Stimulated activated CD8-positive, alpha-beta memory T cell treated with anti-CD3 and anti-CD28 coated beads, Interleukin-15, amount 100 ng/mL, for 1 hour (primary cell): ENCODE data around the gene CRISPLD2.

Experiments
- DNase-seq: peaks from one replicate; pipeline ENCODE4 v3.0.0-alpha.2; 2020; ENCODE audit warnings: low read depth

The CRISPLD2 gene

GRCh38 chr16:84913315-84913714, 93.5 kb downstream of the CRISPLD2 start:
- DNase-seq = no peak

GRCh38 chr16:84914273-84914672, 94.5 kb downstream of the CRISPLD2 start:
- no peak for DNase-seq

- DNase-seq = no peak
Measured at GRCh38 chr16:84916178-84916577, 96.4 kb downstream of the CRISPLD2 start.

GRCh38 chr16:84916850-84917249, 97.1 kb downstream of the CRISPLD2 start:
- no peak for DNase-seq

- no peak for DNase-seq
Measured at GRCh38 chr16:84917492-84917891, 97.7 kb downstream of the CRISPLD2 start.

GRCh38 chr16:84918006-84918909, 98.5 kb downstream of the CRISPLD2 start:
- no peak for DNase-seq

- no peak for DNase-seq
Measured at GRCh38 chr16:84919269-84919668, 99.5 kb downstream of the CRISPLD2 start.

GRCh38 chr16:84919708-84920107, 99.9 kb downstream of the CRISPLD2 start:
- DNase-seq = no peak

GRCh38 chr16:84920333-84920732, 100.5 kb downstream of the CRISPLD2 start:
- no peak for DNase-seq

GRCh38 chr16:84922351-84923120, 102.8 kb downstream of the CRISPLD2 start:
- DNase-seq = no peak

- DNase-seq = no peak
Measured at GRCh38 chr16:84924331-84925091, 104.7 kb downstream of the CRISPLD2 start.

- DNase-seq = peak; percentile 56
Measured at GRCh38 chr16:84925092-84925772, 105.4 kb downstream of the CRISPLD2 start.

- DNase-seq = no peak
Measured at GRCh38 chr16:84925773-84926372, 106.1 kb downstream of the CRISPLD2 start.

GRCh38 chr16:84926462-84926861, 106.7 kb downstream of the CRISPLD2 start:
- DNase-seq = no peak

GRCh38 chr16:84927621-84928591, 108.1 kb downstream of the CRISPLD2 start:
- DNase-seq = no peak

- no peak for DNase-seq
Measured at GRCh38 chr16:84928679-84929420, 109.1 kb downstream of the CRISPLD2 start.

GRCh38 chr16:84929421-84930297, 109.9 kb downstream of the CRISPLD2 start:
- no peak for DNase-seq
